Natural killer cell (primary cell): Measurements from ENCODE around the gene MRPL18. TPM values are rescaled to one million over a fixed set of nuclear protein-coding genes. Genes with fewer than 3 reads are reported as not detected.
"Not testable (repeated sequence)": the region's sequence is repeated elsewhere in the genome, so short reads cannot be mapped to it uniquely, and the experiment has no call there.

Source experiments
- ATAC-seq, 3 donors: fragments of 150-1000 bp in 2 of 3; fragments of 200-7000 bp in 1 of 3; cut with Tn5 transposase; 1 replicate in 1 of 3; 2 replicates in 2 of 3; pipeline ENCODE4 v1.10.0; 2021; ENCODE audit warnings: mild to moderate bottlenecking in 2 of 3, moderate library complexity in 2 of 3
- DNase-seq, 2 donors: peaks; one replicate each; pipeline versions ENCODE4 v3.0.0 to v3.0.0-alpha.2; 2013 to 2021; ENCODE audit warnings: mixed read lengths in 1 of 2
- H3K27ac ChIP-seq: one replicate; pipeline ENCODE4 v1.5.1; 2013; ENCODE audit warnings: mild to moderate bottlenecking, low read length
- H3K27me3 ChIP-seq: one replicate; pipeline ENCODE4 v1.6.1; 2013; ENCODE audit warnings: low read length; ENCODE audit not compliant: control insufficient read depth, insufficient read depth
- H3K36me3 ChIP-seq: one replicate; pipeline ENCODE4 v1.6.1; 2013; ENCODE audit warnings: low read length; ENCODE audit not compliant: control insufficient read depth, insufficient read depth
- H3K4me1 ChIP-seq: one replicate; pipeline ENCODE4 v1.6.1; 2013; ENCODE audit warnings: low read length; ENCODE audit not compliant: control insufficient read depth, insufficient read depth
- H3K4me3 ChIP-seq: one replicate; pipeline ENCODE4 v1.5.1; 2013; ENCODE audit warnings: low read length
- H3K9me3 ChIP-seq: one replicate; pipeline ENCODE4 v1.6.1; 2013; ENCODE audit warnings: low read length; ENCODE audit not compliant: control insufficient read depth, insufficient read depth
- H3K27ac Mint-ChIP-seq, 2 donors: one replicate each; pipeline ENCODE4 v1.8.0; 2022; ENCODE audit warnings: mild to moderate bottlenecking in 2 of 2, mixed read lengths in 2 of 2, moderate library complexity in 1 of 2
- H3K27me3 Mint-ChIP-seq, 2 donors: one replicate each; pipeline ENCODE4 v1.8.0; 2022; ENCODE audit warnings: low read depth in 2 of 2, mixed read lengths in 2 of 2
- H3K36me3 Mint-ChIP-seq: one replicate; pipeline ENCODE4 v1.8.0; 2022; ENCODE audit warnings: mixed read lengths
- H3K4me1 Mint-ChIP-seq, 2 donors: one replicate each; pipeline ENCODE4 v1.8.0; 2022; ENCODE audit warnings: mixed read lengths in 2 of 2
- H3K4me3 Mint-ChIP-seq: one replicate; pipeline ENCODE4 v1.8.0; 2022; ENCODE audit warnings: mild to moderate bottlenecking, moderate library complexity, mixed read lengths
- H3K9me3 Mint-ChIP-seq, 2 donors: one replicate each; pipeline ENCODE4 v1.8.0; 2022; ENCODE audit warnings: mixed read lengths in 2 of 2
- WGBS: methylation state at CpG from one replicate; pipeline ENCODE4 v1.1.7; 2013; ENCODE audit warnings: missing lambda C conversion rate; ENCODE audit not compliant: insufficient coverage; 5-methylcytosine and 5-hydroxymethylcytosine counted together
- intact Hi-C: fragments of 100-400 bp; cut with micrococcal nuclease; formaldehyde crosslinking; loops from one replicate; pipeline ENCODE4 v1.14.2; 2022
- total RNA-seq, 4 donors: library from RNA; stranded (reverse); fragments of 120-200 nt in 1 of 4; gene quantifications; one replicate each; pipeline versions ENCODE4 v1.2.3 to v1.2.4, GENCODE V29; 2013 to 2022
- TF ChIP-seq, protein P1 (sequence below): fragments of 200-600 bp; IDR thresholded peaks from one replicate; pipeline ENCODE4 v1.8.0; 2022; ENCODE audit warnings: antibody characterized with exemption

MRPL18 gene
- total RNA-seq, 3 donors from 2014 or later (not counting 1 experiment from before 2014, with no cell fraction given): 22.3 to 29.6 (median 22.6) TPM

DNA sequence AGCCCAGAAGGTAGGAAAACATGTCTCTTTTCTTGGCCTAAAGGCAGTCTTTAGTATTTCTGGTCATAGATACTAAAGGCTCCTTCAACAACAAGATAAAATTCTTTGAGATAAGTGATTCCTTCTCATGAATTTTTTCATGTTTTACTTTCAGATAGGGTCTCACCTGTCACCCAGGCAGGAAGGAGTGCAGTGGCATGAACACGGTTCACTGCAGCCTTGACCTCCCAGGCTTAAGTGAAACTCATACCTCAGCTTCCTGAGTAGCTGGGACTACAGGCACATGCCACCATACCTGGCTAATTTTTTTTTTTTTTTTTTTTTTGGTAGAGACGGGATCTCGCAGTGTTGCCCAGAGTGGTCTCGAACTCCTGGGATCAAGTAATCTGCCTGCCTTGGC, 18.9 kb downstream of the MRPL18 start:
- DNase-seq: no peak
- Mint-ChIP-seq H3K4me1 (no peaks in the 10 kb centered on the region), H3K36me3 (no peaks in the 10 kb centered on the region), H3K27me3 (no peaks in the 10 kb centered on the region), H3K4me3 (no peak overlapping the region), H3K27ac (no peak overlapping the region), H3K9me3 (no peaks in the 10 kb centered on the region)
- Histone ChIP-seq H3K27ac (no peak overlapping the region), H3K36me3 (no peaks in the 10 kb centered on the region), H3K9me3 (no peaks in the 10 kb centered on the region), H3K4me1 (no peaks in the 10 kb centered on the region), H3K27me3 (no peaks in the 10 kb centered on the region), H3K4me3 (no peak overlapping the region)
- no peak for ATAC-seq
- WGBS: 63% methylated on average over 4 of the region's 4 CpGs
- intact Hi-C loops: no loop called here
- TF ChIP-seq, protein P1, sequence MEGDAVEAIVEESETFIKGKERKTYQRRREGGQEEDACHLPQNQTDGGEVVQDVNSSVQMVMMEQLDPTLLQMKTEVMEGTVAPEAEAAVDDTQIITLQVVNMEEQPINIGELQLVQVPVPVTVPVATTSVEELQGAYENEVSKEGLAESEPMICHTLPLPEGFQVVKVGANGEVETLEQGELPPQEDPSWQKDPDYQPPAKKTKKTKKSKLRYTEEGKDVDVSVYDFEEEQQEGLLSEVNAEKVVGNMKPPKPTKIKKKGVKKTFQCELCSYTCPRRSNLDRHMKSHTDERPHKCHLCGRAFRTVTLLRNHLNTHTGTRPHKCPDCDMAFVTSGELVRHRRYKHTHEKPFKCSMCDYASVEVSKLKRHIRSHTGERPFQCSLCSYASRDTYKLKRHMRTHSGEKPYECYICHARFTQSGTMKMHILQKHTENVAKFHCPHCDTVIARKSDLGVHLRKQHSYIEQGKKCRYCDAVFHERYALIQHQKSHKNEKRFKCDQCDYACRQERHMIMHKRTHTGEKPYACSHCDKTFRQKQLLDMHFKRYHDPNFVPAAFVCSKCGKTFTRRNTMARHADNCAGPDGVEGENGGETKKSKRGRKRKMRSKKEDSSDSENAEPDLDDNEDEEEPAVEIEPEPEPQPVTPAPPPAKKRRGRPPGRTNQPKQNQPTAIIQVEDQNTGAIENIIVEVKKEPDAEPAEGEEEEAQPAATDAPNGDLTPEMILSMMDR: no peak

DNA sequence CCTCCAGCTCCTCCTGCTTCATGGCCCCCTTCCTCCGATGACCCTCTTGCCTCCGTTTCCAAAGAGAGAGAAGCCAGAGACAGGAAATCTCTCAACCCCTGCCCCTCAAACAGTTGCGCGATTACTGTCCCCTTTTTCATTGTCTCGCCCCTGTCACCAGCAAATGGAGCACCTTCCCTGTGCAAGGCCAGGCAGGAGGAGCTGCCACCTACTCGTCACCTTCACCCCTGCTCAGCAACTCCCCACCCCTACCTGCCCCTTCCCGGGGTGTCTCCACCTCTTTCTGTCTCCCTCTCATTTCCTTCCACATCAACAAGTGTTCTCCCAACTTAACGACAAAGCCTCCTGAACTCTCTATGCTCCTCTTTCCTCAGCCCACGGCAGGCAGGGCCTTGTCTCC, 23.5 kb downstream of the MRPL18 start:
- H3K4me1 ChIP-seq: no peaks in the 10 kb centered on the region
- no peaks in the 10 kb centered on the region for H3K36me3 Mint-ChIP-seq
- WGBS: 84% methylated on average over 9 of the region's 9 CpGs
- DNase-seq: no peak
- TF ChIP-seq, protein P1: no peak
- no peak overlapping the region for H3K27ac Mint-ChIP-seq
- intact Hi-C loops: no loop called here
- H3K27ac ChIP-seq: no peak overlapping the region
- no peaks in the 10 kb centered on the region for H3K4me1 Mint-ChIP-seq
- H3K27me3 ChIP-seq: no peaks in the 10 kb centered on the region
- ATAC-seq: no peak
- no peak overlapping the region for H3K4me3 Mint-ChIP-seq
- H3K9me3 ChIP-seq: no peaks in the 10 kb centered on the region
- H3K36me3 ChIP-seq: no peaks in the 10 kb centered on the region
- no peaks in the 10 kb centered on the region for H3K27me3 Mint-ChIP-seq
- no peaks in the 10 kb centered on the region for H3K9me3 Mint-ChIP-seq
- H3K4me3 ChIP-seq: no peak overlapping the region

DNA sequence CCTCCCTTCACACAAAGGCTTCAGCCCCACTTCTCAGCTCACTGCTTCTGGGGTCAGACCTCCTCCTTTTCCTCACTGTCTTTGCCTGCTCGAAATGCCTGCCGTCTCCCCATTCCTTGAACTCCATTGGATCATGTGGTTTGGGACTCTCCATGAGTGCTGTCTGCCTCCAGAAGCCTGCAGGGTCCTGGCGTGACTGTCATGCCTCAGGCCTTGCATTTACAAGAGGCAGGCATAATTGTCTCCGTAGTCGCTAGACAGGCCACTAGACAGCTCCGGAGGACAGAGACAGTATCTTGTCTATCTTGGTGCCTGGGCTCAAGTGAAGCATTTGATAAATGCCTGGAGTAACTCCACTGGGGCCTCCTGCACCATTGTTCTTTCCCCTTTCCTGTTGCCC, 25.1 kb downstream of the MRPL18 start:
- 93% methylated on average over 6 of the region's 6 CpGs for WGBS
- Mint-ChIP-seq H3K9me3 (no peaks in the 10 kb centered on the region), H3K27me3 (peaks cover 0 to 5% of the 10 kb centered on the region in 2 donors), H3K4me3 (no peak overlapping the region), H3K36me3 (no peaks in the 10 kb centered on the region), H3K4me1 (peaks cover 13% of the 10 kb centered on the region in 2 donors), H3K27ac (no peak overlapping the region)
- TF ChIP-seq, protein P1: no peak
- H3K27me3 ChIP-seq: no peaks in the 10 kb centered on the region
- H3K4me1 ChIP-seq: peaks cover 12% of the 10 kb centered on the region
- no peak for ATAC-seq
- H3K36me3 ChIP-seq: no peaks in the 10 kb centered on the region
- H3K4me3 ChIP-seq: no peak overlapping the region
- intact Hi-C loops: no loop called here
- H3K9me3 ChIP-seq: no peaks in the 10 kb centered on the region
- H3K27ac ChIP-seq: no peak overlapping the region
- DNase-seq: no peak

DNA sequence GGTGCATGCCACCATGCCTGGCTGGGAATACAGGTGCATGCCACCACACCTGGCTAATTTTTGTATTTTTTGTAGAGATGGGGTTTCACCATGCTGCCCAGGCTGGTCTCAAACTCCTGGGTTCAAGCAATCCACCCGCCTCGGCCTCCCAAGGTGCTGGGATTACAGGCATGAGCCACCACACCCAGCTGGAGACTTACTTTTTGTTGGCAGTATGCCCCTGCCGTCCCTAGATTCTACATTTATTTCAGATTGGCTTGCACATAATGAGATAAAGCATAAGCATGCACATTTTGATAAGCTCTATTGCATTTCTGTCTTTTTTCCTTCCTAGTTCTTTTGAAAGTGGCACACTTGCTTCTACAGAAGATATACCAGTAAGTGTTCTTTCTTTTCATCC, 26.5 kb downstream of the MRPL18 start:
- H3K4me1 ChIP-seq: peaks cover 26% of the 10 kb centered on the region
- ATAC-seq, H3K4me3 Mint-ChIP-seq, H3K27ac Mint-ChIP-seq, H3K27ac ChIP-seq, H3K4me3 ChIP-seq, H3K36me3 ChIP-seq, H3K36me3 Mint-ChIP-seq, H3K9me3 ChIP-seq, H3K9me3 Mint-ChIP-seq, H3K27me3 ChIP-seq, H3K27me3 Mint-ChIP-seq, DNase-seq, intact Hi-C loops: not testable (repeated sequence)
- 90% methylated on average over 3 of the region's 3 CpGs for WGBS
- peaks cover 19 to 24% of the 10 kb centered on the region in 2 donors for H3K4me1 Mint-ChIP-seq
